GM23338 (cell line): Measurements from ENCODE around the gene TNFSF18. TPM values are rescaled to one million over a fixed set of nuclear protein-coding genes. Genes with fewer than 3 reads are reported as not detected.

ENCODE experiments used
- ATAC-seq: fragments of 200-7000 bp; cut with Tn5 transposase; 3 replicates; pipeline ENCODE4 v1.9.1; 2020
- DNase-seq: peaks from one replicate; pipeline ENCODE4 v3.0.0-alpha.2; 2015; ENCODE audit warnings: low spot score
- H2AFZ ChIP-seq: fragments of 200-600 bp; sonication (generic); 2 replicates; pipeline ENCODE4 v1.8.0; 2016; ENCODE audit warnings: antibody characterized with exemption, mild to moderate bottlenecking, moderate library complexity
- H3F3A ChIP-seq: fragments of 200-600 bp; sonication (generic); replicated peaks from 2 replicates; pipeline ENCODE4 v1.8.0; 2017; ENCODE audit warnings: antibody characterized with exemption, mixed run types, low read depth
- H3K27ac ChIP-seq: fragments of 200-600 bp; sonication (generic); 2 replicates; pipeline ENCODE4 v1.6.1; 2016; ENCODE audit warnings: low read depth
- H3K27me3 ChIP-seq: fragments of 200-600 bp; sonication (generic); 2 replicates; pipeline ENCODE4 v1.8.0; 2016; ENCODE audit warnings: mild to moderate bottlenecking, mixed run types, moderate library complexity; ENCODE audit not compliant: insufficient read depth
- H3K36me3 ChIP-seq: fragments of 200-600 bp; sonication (generic); 2 replicates; pipeline ENCODE4 v1.8.0; 2016; ENCODE audit warnings: mild to moderate bottlenecking; ENCODE audit not compliant: insufficient read depth
- H3K4me1 ChIP-seq: fragments of 200-600 bp; sonication (generic); 2 replicates; pipeline ENCODE4 v1.8.0; 2016; ENCODE audit warnings: mild to moderate bottlenecking, moderate library complexity; ENCODE audit not compliant: insufficient read depth
- H3K4me2 ChIP-seq: fragments of 200-600 bp; sonication (generic); 2 replicates; pipeline ENCODE4 v1.7.1; 2017; ENCODE audit warnings: mixed run types
- H3K4me3 ChIP-seq: fragments of 200-600 bp; sonication (generic); 2 replicates; pipeline ENCODE4 v1.6.1; 2016; ENCODE audit warnings: mixed run types
- H3K79me2 ChIP-seq: fragments of 200-600 bp; sonication (generic); replicated peaks from 2 replicates; pipeline ENCODE4 v1.8.0; 2017; ENCODE audit warnings: mild to moderate bottlenecking; ENCODE audit not compliant: insufficient read depth
- H3K9me2 ChIP-seq: fragments of 200-600 bp; sonication (generic); 2 replicates; pipeline ENCODE4 v1.8.0; 2017; ENCODE audit not compliant: insufficient read depth
- H4K20me1 ChIP-seq: fragments of 200-600 bp; sonication (generic); replicated peaks from 2 replicates; pipeline ENCODE4 v1.8.0; 2017; ENCODE audit warnings: mild to moderate bottlenecking; ENCODE audit not compliant: insufficient read depth
- H3K27ac Mint-ChIP-seq: 2 replicates; pipeline ENCODE4 v1.8.0; 2020; ENCODE audit warnings: inconsistent platforms, mild to moderate bottlenecking, moderate library complexity, mixed read lengths
- H3K27me3 Mint-ChIP-seq: 3 replicates; pipeline ENCODE4 v1.8.0; 2022; ENCODE audit warnings: low read depth, mild to moderate bottlenecking, moderate library complexity, mixed read lengths, inconsistent platforms; ENCODE audit not compliant: insufficient read depth, poor library complexity
- H3K36me3 Mint-ChIP-seq: 3 replicates; pipeline ENCODE4 v1.8.0; 2021; ENCODE audit warnings: low read depth, mild to moderate bottlenecking, inconsistent platforms, moderate library complexity, mixed read lengths
- H3K4me1 Mint-ChIP-seq: 3 replicates; pipeline ENCODE4 v1.8.0; 2020; ENCODE audit warnings: mild to moderate bottlenecking, inconsistent platforms, mixed read lengths
- H3K4me3 Mint-ChIP-seq: 3 replicates; pipeline ENCODE4 v1.8.0; 2021; ENCODE audit warnings: moderate library complexity, mild to moderate bottlenecking, inconsistent platforms, mixed read lengths
- H3K9me3 Mint-ChIP-seq: 3 replicates; pipeline ENCODE4 v1.8.0; 2020; ENCODE audit warnings: moderate library complexity, mild to moderate bottlenecking, inconsistent platforms, mixed read lengths
- CREB1 ChIP-seq: fragments of 250-450 bp; sonication (Bioruptor Pico); IDR thresholded peaks from 2 replicates; pipeline ENCODE4 v1.5.0; 2020; ENCODE audit warnings: low read depth, mild to moderate bottlenecking, moderate library complexity
- CTCF ChIP-seq, 2 experiments: fragments of 200-600 bp in 1 of 2; sonication (generic) in 1 of 2; conservative IDR thresholded peaks; 2 replicates each; pipeline versions ENCODE4 v1.5.1 to v1.6.1; 2016 to 2017; ENCODE audit warnings: antibody characterized with exemption in 2 of 2, low read depth in 2 of 2, mild to moderate bottlenecking in 2 of 2, moderate library complexity in 1 of 2
- EZH2phosphoT487 ChIP-seq: fragments of 200-600 bp; sonication (generic); IDR thresholded peaks from one replicate; pipeline ENCODE4 v1.8.1; 2018; ENCODE audit warnings: antibody characterized with exemption; ENCODE audit not compliant: unreplicated experiment
- JUNB ChIP-seq: IDR thresholded peaks from one replicate; pipeline ENCODE4 v1.6.1; 2016; ENCODE audit warnings: antibody characterized with exemption; ENCODE audit not compliant: unreplicated experiment
- POLR2AphosphoS5 ChIP-seq: IDR thresholded peaks from 2 replicates; pipeline ENCODE4 v1.6.1; 2016; ENCODE audit warnings: antibody characterized with exemption, low read depth
- REST ChIP-seq: IDR thresholded peaks from one replicate; pipeline ENCODE4 v1.6.1; 2018; ENCODE audit warnings: antibody characterized with exemption; ENCODE audit not compliant: unreplicated experiment
- STAT1 ChIP-seq: IDR thresholded peaks from one replicate; pipeline ENCODE4 v1.6.1; 2016; ENCODE audit warnings: antibody characterized with exemption; ENCODE audit not compliant: unreplicated experiment
- ZNF114 ChIP-seq: fragments of 250-450 bp; sonication (Bioruptor Pico); IDR thresholded peaks from 2 replicates; pipeline ENCODE4 v1.5.0; 2020; ENCODE audit warnings: mild to moderate bottlenecking, moderate library complexity
- ZNF331 ChIP-seq: fragments of 250-450 bp; sonication (Bioruptor Pico); IDR thresholded peaks from 2 replicates; pipeline ENCODE4 v1.5.0; 2020; ENCODE audit warnings: low read depth, mild to moderate bottlenecking, moderate library complexity
- ZNF462 ChIP-seq: fragments of 250-450 bp; sonication (Bioruptor Pico); IDR thresholded peaks from 2 replicates; pipeline ENCODE4 v1.5.0; 2020; ENCODE audit warnings: mild to moderate bottlenecking, moderate library complexity
- polyA plus RNA-seq: library from polyadenylated mRNA; unstranded; fragments of >200 nt; fragmentation: Nextera tagmentation; extraction: Ambion mirVana; gene quantifications from 2 replicates; pipeline ENCODE4 v1.2.1, GENCODE V29; 2016
- total RNA-seq: library from RNA; depleted of rRNA; stranded (reverse); fragments of >200 nt; shearing (Covaris generic); gene quantifications from 2 replicates; pipeline ENCODE4 v1.2.3, GENCODE V29; 2014

The TNFSF18 gene
- total and polyA plus RNA-seq, 2 experiments from 2014 or later, result not detected

GRCh38 chr1:173012126-173012525 lies 38.6 kb downstream of the TNFSF18 start (continued):
- TF ChIP-seq REST (no peak), JUNB (no peak), ZNF114 (no peak), CREB1 (CRISPR knock-in tag) (no peak), POLR2AphosphoS5 (no peak), ZNF462 (CRISPR knock-in tag) (no peak)

- Mint-ChIP-seq H3K4me3 (no peak overlapping the region), H3K9me3 (no peaks in the 10 kb centered on the region)
- no peak for ATAC-seq
- TF ChIP-seq ZNF331 (CRISPR knock-in tag) (no peak), EZH2phosphoT487 (no peak), REST (no peak), JUNB (no peak), STAT1 (no peak), CTCF (conservative IDR thresholded peaks at IDR 0.05; ENCODE audit: low read depth in 2 of 2) (no peak), CREB1 (CRISPR knock-in tag) (no peak), ZNF114 (no peak), POLR2AphosphoS5 (no peak)
These were observed 41.1 kb downstream of the TNFSF18 start for GRCh38 chr1:173009597-173009996.

More at GRCh38 chr1:173009597-173009996, 41.1 kb downstream of the TNFSF18 start:
- H3K27me3 ChIP-seq, result no peaks in the 10 kb centered on the region
- DNase-seq, result no peak
- H3K4me1 ChIP-seq, result no peaks in the 10 kb centered on the region
- no peak overlapping the region for H2AFZ ChIP-seq
- Mint-ChIP-seq H3K4me1 (peaks cover 6% of the 10 kb centered on the region; the same call in 2 of the 3 replicates), H3K27ac (no peak overlapping the region), H3K27me3 (no peaks in the 10 kb centered on the region), H3K36me3 (no peaks in the 10 kb centered on the region)
- H3K36me3 ChIP-seq, result no peaks in the 10 kb centered on the region
- H3K4me2 ChIP-seq, result no peak overlapping the region
- H3K4me3 ChIP-seq, result no peak overlapping the region
- no peaks in the 10 kb centered on the region for H3F3A ChIP-seq
- no peak overlapping the region for H3K27ac ChIP-seq
- H4K20me1 ChIP-seq, result no peaks in the 10 kb centered on the region
- H3K79me2 ChIP-seq, result no peaks in the 10 kb centered on the region
- no peaks in the 10 kb centered on the region; the same call in 1 of the 2 replicates for H3K9me2 ChIP-seq
